NB4 (cell line): ENCODE measurements around the gene ZMYM1.

Source experiments
- DNase-seq: peaks from one replicate; pipeline ENCODE4 v3.0.0; 2010; ENCODE audit warnings: low read depth
- H3K4me3 ChIP-seq: one replicate; pipeline ENCODE4 v1.5.1; 2011; ENCODE audit warnings: mild to moderate bottlenecking, low read depth, low read length, moderate library complexity
- CTCF ChIP-seq: IDR thresholded peaks from one replicate; pipeline ENCODE4 v1.5.1; 2012; ENCODE audit warnings: low read depth, low read length
- MYC ChIP-seq: IDR thresholded peaks from 2 replicates; pipeline ENCODE4 v1.6.1; 2011; ENCODE audit warnings: low read depth, low read length
- POLR2A ChIP-seq: IDR thresholded peaks from 2 replicates; pipeline ENCODE4 v1.6.1; 2011; ENCODE audit warnings: mild to moderate bottlenecking; ENCODE audit not compliant: insufficient read length; ENCODE audit errors: extremely low read depth
- TF ChIP-seq, protein P1 (sequence below): IDR thresholded peaks from 2 replicates; pipeline ENCODE4 v1.6.1; 2011; ENCODE audit warnings: low read depth, low read length

ZMYM1 gene

GRCh38 chr1:35097224-35097623 is 18.0 kb downstream of the ZMYM1 start:
- H3K4me3 ChIP-seq: no peak overlapping the region
- TF ChIP-seq POLR2A: no peak
- TF ChIP-seq, protein P1, sequence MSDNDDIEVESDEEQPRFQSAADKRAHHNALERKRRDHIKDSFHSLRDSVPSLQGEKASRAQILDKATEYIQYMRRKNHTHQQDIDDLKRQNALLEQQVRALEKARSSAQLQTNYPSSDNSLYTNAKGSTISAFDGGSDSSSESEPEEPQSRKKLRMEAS: no peak
- TF ChIP-seq MYC: no peak
- TF ChIP-seq CTCF: no peak
- no peak for DNase-seq

GRCh38 chr1:35111106-35111505 is 31.9 kb downstream of the ZMYM1 start:
- TF ChIP-seq POLR2A: no peak
- no peak for DNase-seq

DNA sequence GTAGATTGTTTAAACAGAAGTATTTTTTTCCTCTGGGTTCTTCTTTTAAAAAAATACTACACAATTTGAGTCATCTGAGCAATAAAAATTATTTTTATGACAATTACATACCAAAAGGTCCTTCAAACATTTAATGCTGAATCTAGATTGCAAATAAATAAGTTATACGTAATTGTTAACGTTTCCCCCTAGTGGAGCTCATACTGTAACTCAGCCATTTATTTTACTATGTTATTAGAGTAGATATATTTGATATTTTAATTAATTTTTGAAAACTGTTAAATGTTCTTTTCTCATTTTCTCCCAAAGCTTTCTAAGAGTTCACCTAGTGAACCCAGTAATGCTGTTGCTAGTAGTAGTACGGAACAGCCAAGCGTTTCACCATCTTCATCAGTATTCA is 33.5 kb downstream of the ZMYM1 start:
- H3K4me3 ChIP-seq: no peak overlapping the region
- DNase-seq: no peak
- no peak for TF ChIP-seq POLR2A
- TF ChIP-seq CTCF: no peak
- no peak for TF ChIP-seq MYC
- TF ChIP-seq, protein P1: no peak

More at GRCh38 chr1:35111106-35111505, 31.9 kb downstream of the ZMYM1 start:
- H3K4me3 ChIP-seq: no peak overlapping the region

GRCh38 chr1:35115459-35116383 is 36.5 kb downstream of the ZMYM1 start:
- no peak for DNase-seq
- TF ChIP-seq POLR2A: no peak
- no peak for TF ChIP-seq CTCF
- TF ChIP-seq MYC: no peak
- TF ChIP-seq, protein P1: no peak
- H3K4me3 ChIP-seq: no peak overlapping the region

DNA sequence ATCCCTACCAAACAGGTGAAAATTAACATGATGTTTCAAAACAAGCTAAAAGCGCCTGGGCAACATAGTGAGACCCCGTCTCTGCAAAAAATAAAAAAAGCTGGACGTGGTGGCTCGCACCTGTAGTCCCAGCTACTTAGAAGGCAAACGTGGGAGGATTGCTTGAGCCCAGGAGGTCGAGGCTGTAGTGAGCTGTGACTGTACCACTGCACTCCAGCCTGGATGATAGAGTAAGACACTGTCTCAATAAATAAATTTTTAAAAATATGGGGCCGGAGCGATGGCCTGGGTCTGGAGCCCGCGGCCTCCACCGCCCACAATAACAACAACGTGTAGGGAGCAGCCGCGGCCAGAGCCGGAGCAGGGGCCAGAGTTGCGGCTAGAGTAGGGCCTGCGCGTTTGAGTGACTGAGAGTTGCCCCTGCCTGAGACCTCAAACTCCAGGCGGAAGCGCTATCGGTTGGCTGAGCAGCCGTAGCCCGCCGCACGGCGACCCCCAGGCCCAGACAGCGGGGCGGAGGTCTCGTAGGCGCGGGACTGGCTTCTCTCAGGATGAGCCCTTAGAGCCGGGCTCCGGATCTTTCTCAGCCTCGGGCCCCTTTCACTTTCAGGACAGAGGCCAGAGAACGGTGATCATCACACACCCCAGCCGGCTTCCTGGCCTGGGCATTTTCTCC is 41.4 kb downstream of the ZMYM1 start:
- no peak overlapping the region for H3K4me3 ChIP-seq
- DNase-seq: no peak
- TF ChIP-seq, protein P1: no peak
- no peak for TF ChIP-seq CTCF
- TF ChIP-seq MYC: no peak
- no peak for TF ChIP-seq POLR2A

DNA sequence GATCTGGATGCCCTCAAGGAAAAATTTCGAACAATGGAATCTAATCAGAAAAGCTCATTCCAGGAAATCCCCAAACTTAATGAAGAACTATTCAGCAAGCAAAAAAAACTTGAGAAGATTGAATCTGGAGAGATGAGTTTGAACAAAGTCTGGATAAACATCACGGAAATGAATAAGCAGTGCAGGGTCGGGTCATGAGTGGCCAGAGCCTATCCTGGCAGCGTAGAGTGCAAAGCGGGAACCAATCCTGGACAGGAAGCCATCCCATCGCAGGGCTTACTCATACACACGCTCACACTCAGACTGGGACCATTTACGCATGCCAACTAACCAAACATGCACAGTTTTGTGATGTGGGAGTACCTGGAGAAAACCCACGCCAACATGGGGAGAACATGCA is 43.1 kb downstream of the ZMYM1 start:
- TF ChIP-seq, protein P1: no peak
- TF ChIP-seq MYC: no peak
- no peak for TF ChIP-seq POLR2A
- TF ChIP-seq CTCF: no peak
- no peak overlapping the region for H3K4me3 ChIP-seq
- DNase-seq: no peak
